ENCODE results near the gene CALHM2. TPM values are rescaled to one million over a fixed set of nuclear protein-coding genes. Genes with fewer than 3 reads are reported as not detected.

The CALHM2 gene
- total and polyA plus RNA-seq, 2 donors (not counting 1 experiment from before 2014, with no cell fraction given), result 35.8 to 37.2 TPM

DNA sequence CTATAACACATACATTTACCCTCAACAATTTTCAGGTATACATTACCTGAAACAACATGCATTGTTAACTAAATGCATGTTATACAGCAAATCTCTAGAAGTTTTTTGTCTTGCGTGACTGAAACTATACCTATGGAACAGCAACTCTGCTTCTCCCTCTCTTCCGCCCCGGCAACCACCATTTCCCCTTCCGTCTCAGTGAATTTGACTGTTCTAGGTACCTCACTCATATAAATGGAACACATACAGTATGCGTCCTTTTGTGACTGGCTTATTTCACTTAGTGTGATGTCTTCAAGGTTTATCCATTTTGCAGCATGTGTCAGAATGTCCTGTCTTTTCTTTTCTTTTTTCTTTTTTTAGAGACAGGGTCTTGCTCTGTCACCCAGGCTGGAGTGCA lies 22.5 kb downstream of the CALHM2 start:
- H2AFZ ChIP-seq (ENCODE audit: low read length), result no peak overlapping the region
- no peaks in the 10 kb centered on the region for H3K79me2 ChIP-seq (ENCODE audit: control insufficient read depth, insufficient read depth, low read length)
- no peak overlapping the region for H3K9ac ChIP-seq (ENCODE audit: insufficient read depth, low read length)
- no peaks in the 10 kb centered on the region for H3K27me3 ChIP-seq (ENCODE audit: control insufficient read depth, insufficient read depth, low read length)
- peaks cover 16% of the 10 kb centered on the region for H3K36me3 ChIP-seq (ENCODE audit: control insufficient read depth, insufficient read depth, low read length)
- no peaks in the 10 kb centered on the region for H3K9me3 ChIP-seq (ENCODE audit: control insufficient read depth, insufficient read depth, low read depth, low read length)
- no peak overlapping the region for H3K27ac ChIP-seq (ENCODE audit: insufficient read depth, low read length)
- no peaks in the 10 kb centered on the region for H3K4me1 ChIP-seq (ENCODE audit: control insufficient read depth, extremely low read depth, insufficient read depth, low read length)
- no peak overlapping the region for H3K4me2 ChIP-seq (ENCODE audit: extremely low read depth, insufficient read depth, low read length)
- TF ChIP-seq, protein P1, sequence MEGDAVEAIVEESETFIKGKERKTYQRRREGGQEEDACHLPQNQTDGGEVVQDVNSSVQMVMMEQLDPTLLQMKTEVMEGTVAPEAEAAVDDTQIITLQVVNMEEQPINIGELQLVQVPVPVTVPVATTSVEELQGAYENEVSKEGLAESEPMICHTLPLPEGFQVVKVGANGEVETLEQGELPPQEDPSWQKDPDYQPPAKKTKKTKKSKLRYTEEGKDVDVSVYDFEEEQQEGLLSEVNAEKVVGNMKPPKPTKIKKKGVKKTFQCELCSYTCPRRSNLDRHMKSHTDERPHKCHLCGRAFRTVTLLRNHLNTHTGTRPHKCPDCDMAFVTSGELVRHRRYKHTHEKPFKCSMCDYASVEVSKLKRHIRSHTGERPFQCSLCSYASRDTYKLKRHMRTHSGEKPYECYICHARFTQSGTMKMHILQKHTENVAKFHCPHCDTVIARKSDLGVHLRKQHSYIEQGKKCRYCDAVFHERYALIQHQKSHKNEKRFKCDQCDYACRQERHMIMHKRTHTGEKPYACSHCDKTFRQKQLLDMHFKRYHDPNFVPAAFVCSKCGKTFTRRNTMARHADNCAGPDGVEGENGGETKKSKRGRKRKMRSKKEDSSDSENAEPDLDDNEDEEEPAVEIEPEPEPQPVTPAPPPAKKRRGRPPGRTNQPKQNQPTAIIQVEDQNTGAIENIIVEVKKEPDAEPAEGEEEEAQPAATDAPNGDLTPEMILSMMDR (conservative IDR thresholded peaks at IDR 0.05 in 1 of 2, IDR thresholded peaks at IDR 0.05 in 1 of 2; ENCODE audit: low read depth in 1 of 2, low read length in 2 of 2), result no peak
- TF ChIP-seq EZH2 (IDR thresholded peaks at IDR 0.05; ENCODE audit: low read length, missing control alignments), result no peak
- no peaks in the 10 kb centered on the region for H4K20me1 ChIP-seq (ENCODE audit: control insufficient read depth, extremely low read depth, insufficient read depth, low read length)
- no peak overlapping the region for H3K4me3 ChIP-seq (replicated peaks in 1 of 4; ENCODE audit: control extremely low read depth in 1 of 4, insufficient read depth in 1 of 4, low read depth in 3 of 4, low read length in 4 of 4)
- no peak for DNase-seq (ENCODE audit: low read depth in 2 of 2)

DNA sequence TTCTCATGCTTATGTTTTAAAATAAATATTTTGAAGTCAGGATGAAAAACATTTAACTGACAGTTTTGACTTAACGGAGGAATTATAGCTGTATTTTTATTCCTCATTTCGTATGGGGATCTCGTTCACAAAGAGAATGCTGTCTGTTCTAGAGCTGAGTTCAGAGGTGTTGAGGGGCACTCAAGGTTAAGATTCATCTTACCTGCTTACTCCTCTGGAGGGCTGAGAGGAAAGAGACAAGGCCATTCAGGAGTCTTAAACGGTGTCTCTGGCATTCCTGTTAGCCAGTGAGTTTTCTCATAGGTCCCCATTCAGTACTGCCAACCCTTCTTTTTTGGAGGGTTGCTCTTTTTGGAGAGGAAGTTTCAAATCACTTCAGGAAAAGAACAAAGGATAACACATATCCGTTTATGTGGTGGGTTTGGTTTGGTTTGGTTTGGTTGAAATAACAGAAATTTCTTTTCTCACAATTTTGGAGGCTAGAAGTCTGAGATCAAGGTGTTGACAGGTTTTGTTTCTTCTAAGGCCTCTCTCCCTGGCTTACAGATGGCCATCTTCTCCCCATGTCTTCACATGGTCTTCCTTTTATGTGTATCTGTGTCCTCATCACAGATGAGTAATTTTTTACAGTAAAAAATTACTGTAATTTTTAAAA lies 23.1 kb downstream of the CALHM2 start:
- Histone ChIP-seq H3K4me2 (ENCODE audit: extremely low read depth, insufficient read depth, low read length) (no peak overlapping the region), H3K36me3 (ENCODE audit: control insufficient read depth, insufficient read depth, low read length) (peaks cover 19% of the 10 kb centered on the region), H3K79me2 (ENCODE audit: control insufficient read depth, insufficient read depth, low read length) (no peaks in the 10 kb centered on the region), H3K9ac (ENCODE audit: insufficient read depth, low read length) (no peak overlapping the region), H2AFZ (ENCODE audit: low read length) (no peak overlapping the region), H3K9me3 (ENCODE audit: control insufficient read depth, insufficient read depth, low read depth, low read length) (no peaks in the 10 kb centered on the region), H3K4me3 (replicated peaks in 1 of 4; ENCODE audit: control extremely low read depth in 1 of 4, insufficient read depth in 1 of 4, low read depth in 3 of 4, low read length in 4 of 4) (no peak overlapping the region), H3K27me3 (ENCODE audit: control insufficient read depth, insufficient read depth, low read length) (no peaks in the 10 kb centered on the region), H3K27ac (ENCODE audit: insufficient read depth, low read length) (no peak overlapping the region), H3K4me1 (ENCODE audit: control insufficient read depth, extremely low read depth, insufficient read depth, low read length) (no peaks in the 10 kb centered on the region), H4K20me1 (ENCODE audit: control insufficient read depth, extremely low read depth, insufficient read depth, low read length) (no peaks in the 10 kb centered on the region)
- DNase-seq (ENCODE audit: low read depth in 2 of 2), result no peak
- TF ChIP-seq, protein P1 (conservative IDR thresholded peaks at IDR 0.05 in 1 of 2, IDR thresholded peaks at IDR 0.05 in 1 of 2; ENCODE audit: low read depth in 1 of 2, low read length in 2 of 2), result no peak
- TF ChIP-seq EZH2 (IDR thresholded peaks at IDR 0.05; ENCODE audit: low read length, missing control alignments), result no peak

DNA sequence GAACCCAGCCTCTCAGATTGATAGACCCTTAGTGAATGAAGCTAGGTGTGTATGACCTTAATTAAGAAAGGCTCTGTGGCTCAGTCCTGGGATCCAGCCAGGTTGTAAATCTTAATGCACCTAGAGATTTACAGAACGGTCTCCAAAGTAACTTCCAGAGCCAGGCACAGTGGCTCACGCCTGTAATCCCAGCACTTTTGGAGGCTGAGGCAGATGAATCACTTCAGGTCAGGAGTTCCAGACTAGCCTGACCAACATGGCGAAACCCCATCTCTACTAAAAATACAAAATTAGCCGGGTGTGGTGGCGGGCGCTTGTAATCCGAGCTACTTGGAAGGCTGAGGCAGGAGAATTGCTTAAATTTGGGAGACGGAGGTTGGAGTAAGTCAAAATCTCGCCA lies 24.3 kb downstream of the CALHM2 start:
- Histone ChIP-seq H3K36me3 (ENCODE audit: control insufficient read depth, insufficient read depth, low read length) (peaks cover 24% of the 10 kb centered on the region), H3K27me3 (ENCODE audit: control insufficient read depth, insufficient read depth, low read length) (no peaks in the 10 kb centered on the region), H3K79me2 (ENCODE audit: control insufficient read depth, insufficient read depth, low read length) (no peaks in the 10 kb centered on the region), H3K4me3 (replicated peaks in 1 of 4; ENCODE audit: control extremely low read depth in 1 of 4, insufficient read depth in 1 of 4, low read depth in 3 of 4, low read length in 4 of 4) (no peak overlapping the region), H4K20me1 (ENCODE audit: control insufficient read depth, extremely low read depth, insufficient read depth, low read length) (no peaks in the 10 kb centered on the region), H3K4me1 (ENCODE audit: control insufficient read depth, extremely low read depth, insufficient read depth, low read length) (no peaks in the 10 kb centered on the region), H3K27ac (ENCODE audit: insufficient read depth, low read length) (no peak overlapping the region), H3K4me2 (ENCODE audit: extremely low read depth, insufficient read depth, low read length) (no peak overlapping the region), H3K9ac (ENCODE audit: insufficient read depth, low read length) (no peak overlapping the region), H2AFZ (ENCODE audit: low read length) (no peak overlapping the region), H3K9me3 (ENCODE audit: control insufficient read depth, insufficient read depth, low read depth, low read length) (no peaks in the 10 kb centered on the region)
- TF ChIP-seq, protein P1 (conservative IDR thresholded peaks at IDR 0.05 in 1 of 2, IDR thresholded peaks at IDR 0.05 in 1 of 2; ENCODE audit: low read depth in 1 of 2, low read length in 2 of 2), result no peak
- no peak for TF ChIP-seq EZH2 (IDR thresholded peaks at IDR 0.05; ENCODE audit: low read length, missing control alignments)
- DNase-seq (ENCODE audit: low read depth in 2 of 2), result no peak

All from fibroblast of lung (primary cell).